ENCODE data around the gene LONRF2. TPM values are rescaled to one million over a fixed set of nuclear protein-coding genes. Genes with fewer than 3 reads are reported as not detected.

The LONRF2 gene
- total and polyA plus RNA-seq, 2 donors, result 0.24 to 0.62 TPM

GRCh38 chr2:100291152-100291970 lies 30.9 kb downstream of the LONRF2 start:
- H3K4me1 ChIP-seq (ENCODE audit: control insufficient read depth in 2 of 2, insufficient read depth in 2 of 2, low read length in 2 of 2), result peaks cover 3 to 16% of the 10 kb centered on the region in 2 donors
- H3K27me3 ChIP-seq (ENCODE audit: control insufficient read depth in 2 of 2, insufficient read depth in 1 of 2, low read length in 1 of 2), result no peaks in the 10 kb centered on the region
- H3K4me3 ChIP-seq (ENCODE audit: low read length in 2 of 2), result no peak overlapping the region
- no peaks in the 10 kb centered on the region for H3K36me3 ChIP-seq (ENCODE audit: control insufficient read depth in 2 of 2, insufficient read depth in 2 of 2, low read length in 1 of 2)
- peak in 6 of 9 donors; percentile 4 to 57 (median 20) for DNase-seq (ENCODE audit: low read depth in 6 of 9, low spot score in 9 of 9)
- WGBS, result 60% methylated on average over 13 of the region's 13 CpGs
- H3K9me3 ChIP-seq (ENCODE audit: control insufficient read depth in 2 of 2, insufficient read depth in 1 of 2, low read length in 1 of 2), result no peaks in the 10 kb centered on the region
- no peak overlapping the region for H3K27ac ChIP-seq (ENCODE audit: low read depth in 1 of 2, low read length in 1 of 2)

- Histone ChIP-seq H3K4me1 (ENCODE audit: control insufficient read depth in 2 of 2, insufficient read depth in 2 of 2, low read length in 2 of 2) (peaks cover 3 to 16% of the 10 kb centered on the region in 2 donors), H3K4me3 (ENCODE audit: low read length in 2 of 2) (no peak overlapping the region), H3K27me3 (ENCODE audit: control insufficient read depth in 2 of 2, insufficient read depth in 1 of 2, low read length in 1 of 2) (no peaks in the 10 kb centered on the region), H3K36me3 (ENCODE audit: control insufficient read depth in 2 of 2, insufficient read depth in 2 of 2, low read length in 1 of 2) (no peaks in the 10 kb centered on the region), H3K9me3 (ENCODE audit: control insufficient read depth in 2 of 2, insufficient read depth in 1 of 2, low read length in 1 of 2) (no peaks in the 10 kb centered on the region), H3K27ac (ENCODE audit: low read depth in 1 of 2, low read length in 1 of 2) (no peak overlapping the region)
- WGBS, result 57% methylated on average over 7 of the region's 7 CpGs
- no peak for DNase-seq (ENCODE audit: low read depth in 6 of 9, low spot score in 9 of 9)
These were observed 31.6 kb downstream of the LONRF2 start for GRCh38 chr2:100290718-100291151.

- no peak overlapping the region for H3K4me3 ChIP-seq (ENCODE audit: low read length in 2 of 2)
- no peaks in the 10 kb centered on the region for H3K9me3 ChIP-seq (ENCODE audit: control insufficient read depth in 2 of 2, insufficient read depth in 1 of 2, low read length in 1 of 2)
- H3K36me3 ChIP-seq (ENCODE audit: control insufficient read depth in 2 of 2, insufficient read depth in 2 of 2, low read length in 1 of 2), result no peaks in the 10 kb centered on the region
- no peak overlapping the region for H3K27ac ChIP-seq (ENCODE audit: low read depth in 1 of 2, low read length in 1 of 2)
- no peaks in the 10 kb centered on the region for H3K27me3 ChIP-seq (ENCODE audit: control insufficient read depth in 2 of 2, insufficient read depth in 1 of 2, low read length in 1 of 2)
- WGBS, result 97% methylated on average over 6 of the region's 6 CpGs
- H3K4me1 ChIP-seq (ENCODE audit: control insufficient read depth in 2 of 2, insufficient read depth in 2 of 2, low read length in 2 of 2), result peaks cover 3 to 17% of the 10 kb centered on the region in 2 donors
- no peak for DNase-seq (ENCODE audit: low read depth in 6 of 9, low spot score in 9 of 9)
These were observed 33.3 kb downstream of the LONRF2 start for GRCh38 chr2:100289020-100289419.

GRCh38 chr2:100286318-100286717 lies 36.0 kb downstream of the LONRF2 start:
- Histone ChIP-seq H3K27ac (ENCODE audit: low read depth in 1 of 2, low read length in 1 of 2) (no peak overlapping the region), H3K4me1 (ENCODE audit: control insufficient read depth in 2 of 2, insufficient read depth in 2 of 2, low read length in 2 of 2) (peaks cover 3 to 14% of the 10 kb centered on the region in 2 donors), H3K4me3 (ENCODE audit: low read length in 2 of 2) (no peak overlapping the region), H3K27me3 (ENCODE audit: control insufficient read depth in 2 of 2, insufficient read depth in 1 of 2, low read length in 1 of 2) (no peaks in the 10 kb centered on the region), H3K36me3 (ENCODE audit: control insufficient read depth in 2 of 2, insufficient read depth in 2 of 2, low read length in 1 of 2) (no peaks in the 10 kb centered on the region), H3K9me3 (ENCODE audit: control insufficient read depth in 2 of 2, insufficient read depth in 1 of 2, low read length in 1 of 2) (no peaks in the 10 kb centered on the region)
- 92% methylated on average over 3 of the region's 3 CpGs for WGBS
- DNase-seq (ENCODE audit: low read depth in 6 of 9, low spot score in 9 of 9), result no peak

- no peak for DNase-seq (ENCODE audit: low read depth in 6 of 9, low spot score in 9 of 9)
- H3K36me3 ChIP-seq (ENCODE audit: control insufficient read depth in 2 of 2, insufficient read depth in 2 of 2, low read length in 1 of 2), result no peaks in the 10 kb centered on the region
- WGBS, result 89% methylated on average over 6 of the region's 6 CpGs
These were observed 36.6 kb downstream of the LONRF2 start for GRCh38 chr2:100285691-100286090.

GRCh38 chr2:100285011-100285410 lies 37.3 kb downstream of the LONRF2 start:
- H3K4me3 ChIP-seq (ENCODE audit: low read length in 2 of 2), result no peak overlapping the region
- no peaks in the 10 kb centered on the region for H3K9me3 ChIP-seq (ENCODE audit: control insufficient read depth in 2 of 2, insufficient read depth in 1 of 2, low read length in 1 of 2)
- H3K27me3 ChIP-seq (ENCODE audit: control insufficient read depth in 2 of 2, insufficient read depth in 1 of 2, low read length in 1 of 2), result no peaks in the 10 kb centered on the region
- H3K4me1 ChIP-seq (ENCODE audit: control insufficient read depth in 2 of 2, insufficient read depth in 2 of 2, low read length in 2 of 2), result peaks cover 0 to 5% of the 10 kb centered on the region in 2 donors
- WGBS, result 32% methylated on average over 3 of the region's 3 CpGs
- H3K27ac ChIP-seq (ENCODE audit: low read depth in 1 of 2, low read length in 1 of 2), result no peak overlapping the region
- no peaks in the 10 kb centered on the region for H3K36me3 ChIP-seq (ENCODE audit: control insufficient read depth in 2 of 2, insufficient read depth in 2 of 2, low read length in 1 of 2)
- DNase-seq (ENCODE audit: low read depth in 6 of 9, low spot score in 9 of 9), result no peak

More at GRCh38 chr2:100285691-100286090, 36.6 kb downstream of the LONRF2 start:
- H3K27ac ChIP-seq (ENCODE audit: low read depth in 1 of 2, low read length in 1 of 2), result no peak overlapping the region
- no peaks in the 10 kb centered on the region for H3K9me3 ChIP-seq (ENCODE audit: control insufficient read depth in 2 of 2, insufficient read depth in 1 of 2, low read length in 1 of 2)
- H3K4me3 ChIP-seq (ENCODE audit: low read length in 2 of 2), result no peak overlapping the region
- H3K4me1 ChIP-seq (ENCODE audit: control insufficient read depth in 2 of 2, insufficient read depth in 2 of 2, low read length in 2 of 2), result peaks cover 3 to 8% of the 10 kb centered on the region in 2 donors
- no peaks in the 10 kb centered on the region for H3K27me3 ChIP-seq (ENCODE audit: control insufficient read depth in 2 of 2, insufficient read depth in 1 of 2, low read length in 1 of 2)

GRCh38 chr2:100283724-100284501 lies 38.4 kb downstream of the LONRF2 start:
- peak in 1 of 9 donors; percentile 6 for DNase-seq (ENCODE audit: low read depth in 6 of 9, low spot score in 9 of 9)
- no peak overlapping the region for H3K27ac ChIP-seq (ENCODE audit: low read depth in 1 of 2, low read length in 1 of 2)
- 71% methylated on average over 20 of the region's 20 CpGs for WGBS

GRCh38 chr2:100281521-100282438 lies 40.5 kb downstream of the LONRF2 start:
- Histone ChIP-seq H3K27me3 (ENCODE audit: control insufficient read depth in 2 of 2, insufficient read depth in 1 of 2, low read length in 1 of 2) (no peaks in the 10 kb centered on the region), H3K4me3 (ENCODE audit: low read length in 2 of 2) (no peak overlapping the region), H3K9me3 (ENCODE audit: control insufficient read depth in 2 of 2, insufficient read depth in 1 of 2, low read length in 1 of 2) (no peaks in the 10 kb centered on the region), H3K36me3 (ENCODE audit: control insufficient read depth in 2 of 2, insufficient read depth in 2 of 2, low read length in 1 of 2) (no peaks in the 10 kb centered on the region), H3K27ac (ENCODE audit: low read depth in 1 of 2, low read length in 1 of 2) (no peak overlapping the region), H3K4me1 (ENCODE audit: control insufficient read depth in 2 of 2, insufficient read depth in 2 of 2, low read length in 2 of 2) (peaks cover 0 to 6% of the 10 kb centered on the region in 2 donors)
- DNase-seq (ENCODE audit: low read depth in 6 of 9, low spot score in 9 of 9), result no peak
- 73% methylated on average over 16 of the region's 16 CpGs for WGBS

More at GRCh38 chr2:100283724-100284501, 38.4 kb downstream of the LONRF2 start:
- Histone ChIP-seq H3K9me3 (ENCODE audit: control insufficient read depth in 2 of 2, insufficient read depth in 1 of 2, low read length in 1 of 2) (no peaks in the 10 kb centered on the region), H3K36me3 (ENCODE audit: control insufficient read depth in 2 of 2, insufficient read depth in 2 of 2, low read length in 1 of 2) (no peaks in the 10 kb centered on the region), H3K27me3 (ENCODE audit: control insufficient read depth in 2 of 2, insufficient read depth in 1 of 2, low read length in 1 of 2) (no peaks in the 10 kb centered on the region), H3K4me3 (ENCODE audit: low read length in 2 of 2) (no peak overlapping the region), H3K4me1 (ENCODE audit: control insufficient read depth in 2 of 2, insufficient read depth in 2 of 2, low read length in 2 of 2) (peaks cover 0 to 6% of the 10 kb centered on the region in 2 donors)

Measured in thymus (tissue), 11 donors.